ENCODE results near the gene EFCAB13.
"Not testable (repeated sequence)": the region's sequence is repeated elsewhere in the genome, so short reads cannot be mapped to it uniquely, and the experiment has no call there.

Gene EFCAB13

DNA sequence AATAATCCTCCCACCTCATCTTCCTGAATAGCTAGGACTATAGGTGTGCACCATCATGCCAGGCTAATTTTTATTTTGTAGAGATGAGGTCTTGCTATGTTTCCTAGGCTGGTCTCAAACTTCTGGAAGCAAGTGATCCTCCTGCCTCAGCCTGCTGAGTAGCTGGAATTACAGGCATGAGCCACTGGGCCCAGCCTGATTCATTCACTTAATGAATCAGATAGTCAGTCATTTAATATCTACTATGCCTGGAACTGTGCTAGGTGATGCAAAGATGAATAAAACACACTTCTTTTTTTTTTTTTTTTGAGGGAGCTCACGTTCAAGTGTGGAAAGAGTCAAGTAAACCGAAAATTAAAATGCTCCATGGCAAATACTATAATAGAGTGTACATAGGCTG, 39.4 kb downstream of the EFCAB13 start:
- Histone ChIP-seq H3K36me3 (ENCODE audit: insufficient read depth) (no peaks in the 10 kb centered on the region), H3K27me3 (ENCODE audit: insufficient read depth, low read depth) (no peaks in the 10 kb centered on the region), H3K4me1 (ENCODE audit: low read depth, poor library complexity, severe bottlenecking) (no peaks in the 10 kb centered on the region), H3K79me2 (ENCODE audit: insufficient read depth, low read depth) (no peaks in the 10 kb centered on the region), H3K27ac (no peak overlapping the region), H2AFZ (ENCODE audit: low read depth) (no peak overlapping the region), H3K4me2 (no peak overlapping the region), H4K20me1 (ENCODE audit: insufficient read depth) (no peaks in the 10 kb centered on the region), H3K9ac (no peak overlapping the region), H3K4me3 (IDR thresholded peaks at IDR 0.05; ENCODE audit: insufficient read depth, low read depth, low read length) (no peak overlapping the region)
- TF ChIP-seq, protein P1, sequence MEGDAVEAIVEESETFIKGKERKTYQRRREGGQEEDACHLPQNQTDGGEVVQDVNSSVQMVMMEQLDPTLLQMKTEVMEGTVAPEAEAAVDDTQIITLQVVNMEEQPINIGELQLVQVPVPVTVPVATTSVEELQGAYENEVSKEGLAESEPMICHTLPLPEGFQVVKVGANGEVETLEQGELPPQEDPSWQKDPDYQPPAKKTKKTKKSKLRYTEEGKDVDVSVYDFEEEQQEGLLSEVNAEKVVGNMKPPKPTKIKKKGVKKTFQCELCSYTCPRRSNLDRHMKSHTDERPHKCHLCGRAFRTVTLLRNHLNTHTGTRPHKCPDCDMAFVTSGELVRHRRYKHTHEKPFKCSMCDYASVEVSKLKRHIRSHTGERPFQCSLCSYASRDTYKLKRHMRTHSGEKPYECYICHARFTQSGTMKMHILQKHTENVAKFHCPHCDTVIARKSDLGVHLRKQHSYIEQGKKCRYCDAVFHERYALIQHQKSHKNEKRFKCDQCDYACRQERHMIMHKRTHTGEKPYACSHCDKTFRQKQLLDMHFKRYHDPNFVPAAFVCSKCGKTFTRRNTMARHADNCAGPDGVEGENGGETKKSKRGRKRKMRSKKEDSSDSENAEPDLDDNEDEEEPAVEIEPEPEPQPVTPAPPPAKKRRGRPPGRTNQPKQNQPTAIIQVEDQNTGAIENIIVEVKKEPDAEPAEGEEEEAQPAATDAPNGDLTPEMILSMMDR (conservative IDR thresholded peaks at IDR 0.05; ENCODE audit: low read depth, low read length) = no peak

DNA sequence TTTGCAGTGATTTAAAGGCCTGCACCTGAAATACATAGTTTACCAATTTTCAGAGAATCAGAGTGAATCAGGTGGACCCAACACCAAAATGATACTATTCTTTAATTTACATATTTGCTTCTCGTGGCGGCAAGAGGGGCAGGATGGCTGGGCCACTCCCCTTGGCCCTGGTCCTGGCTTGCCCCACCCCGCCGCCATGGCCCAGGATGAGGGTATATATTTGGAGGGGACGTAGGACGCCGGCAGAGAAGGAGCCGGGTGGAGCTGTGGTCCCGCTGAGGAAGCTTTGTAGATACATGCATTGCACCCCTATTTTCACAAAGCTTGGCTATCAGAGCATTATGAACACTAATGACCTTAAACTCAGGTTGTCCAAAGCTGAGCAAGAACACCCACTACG, 43.5 kb downstream of the EFCAB13 start:
- H3K9ac ChIP-seq = no peak overlapping the region
- H3K4me3 ChIP-seq (IDR thresholded peaks at IDR 0.05; ENCODE audit: insufficient read depth, low read depth, low read length) = no peak overlapping the region
- H3K79me2 ChIP-seq (ENCODE audit: insufficient read depth, low read depth) = no peaks in the 10 kb centered on the region
- no peak overlapping the region for H3K4me2 ChIP-seq
- TF ChIP-seq, protein P1 (conservative IDR thresholded peaks at IDR 0.05; ENCODE audit: low read depth, low read length) = no peak
- H3K36me3 ChIP-seq (ENCODE audit: insufficient read depth) = no peaks in the 10 kb centered on the region
- no peak overlapping the region for H2AFZ ChIP-seq (ENCODE audit: low read depth)
- no peak overlapping the region for H3K27ac ChIP-seq
- H3K4me1 ChIP-seq (ENCODE audit: low read depth, poor library complexity, severe bottlenecking) = no peaks in the 10 kb centered on the region
- no peaks in the 10 kb centered on the region for H3K27me3 ChIP-seq (ENCODE audit: insufficient read depth, low read depth)
- no peaks in the 10 kb centered on the region for H4K20me1 ChIP-seq (ENCODE audit: insufficient read depth)

DNA sequence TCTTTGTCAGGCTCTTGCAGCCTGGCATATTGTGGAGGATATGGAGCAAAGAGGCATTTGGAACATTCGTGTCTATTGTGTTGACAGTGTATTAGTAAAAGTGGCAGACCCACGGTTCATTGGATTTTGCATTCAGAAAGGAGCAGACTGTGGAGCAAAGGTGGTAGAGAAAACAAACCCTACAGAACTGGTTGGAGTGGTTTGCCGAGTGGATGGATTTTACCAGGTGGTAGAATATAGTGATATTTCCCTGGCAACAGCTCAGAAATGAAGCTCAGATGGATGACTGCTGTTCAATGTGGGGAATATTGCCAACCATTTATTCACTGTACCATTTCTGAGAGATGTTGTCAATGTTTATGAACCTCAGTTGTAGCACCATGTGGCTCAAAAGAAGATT, 44.5 kb downstream of the EFCAB13 start:
- H4K20me1 ChIP-seq (ENCODE audit: insufficient read depth) = no peaks in the 10 kb centered on the region
- H3K9ac ChIP-seq = no peak overlapping the region
- H3K36me3 ChIP-seq (ENCODE audit: insufficient read depth) = no peaks in the 10 kb centered on the region
- H3K27ac ChIP-seq = no peak overlapping the region
- H2AFZ ChIP-seq (ENCODE audit: low read depth) = no peak overlapping the region
- H3K4me3 ChIP-seq (IDR thresholded peaks at IDR 0.05; ENCODE audit: insufficient read depth, low read depth, low read length) = no peak overlapping the region
- TF ChIP-seq, protein P1 (conservative IDR thresholded peaks at IDR 0.05; ENCODE audit: low read depth, low read length) = no peak
- H3K4me2 ChIP-seq = no peak overlapping the region
- H3K4me1 ChIP-seq (ENCODE audit: low read depth, poor library complexity, severe bottlenecking) = no peaks in the 10 kb centered on the region
- H3K27me3 ChIP-seq (ENCODE audit: insufficient read depth, low read depth) = no peaks in the 10 kb centered on the region
- H3K79me2 ChIP-seq (ENCODE audit: insufficient read depth, low read depth) = no peaks in the 10 kb centered on the region

DNA sequence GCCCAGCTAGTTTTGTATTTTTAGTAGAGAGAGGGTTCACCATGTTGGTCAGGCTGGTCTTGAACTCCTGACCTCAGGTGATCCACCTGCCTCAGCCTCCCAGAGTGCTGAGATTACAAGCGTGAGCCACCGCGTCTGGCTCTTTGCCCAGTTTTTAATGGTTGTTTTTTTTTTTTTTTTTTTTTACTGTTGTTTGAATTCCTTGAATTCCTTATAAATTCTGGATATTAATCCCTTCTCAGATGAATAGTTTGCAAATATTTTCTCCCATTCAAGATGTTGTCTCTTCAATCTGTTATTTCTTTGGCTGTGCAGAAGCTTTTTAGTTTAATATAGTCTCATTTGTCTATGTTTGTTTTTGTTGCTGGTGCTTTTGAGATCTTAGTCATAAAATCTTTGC, 47.1 kb downstream of the EFCAB13 start:
- H3K9ac ChIP-seq; H3K79me2 ChIP-seq (ENCODE audit: insufficient read depth, low read depth); H3K27ac ChIP-seq; H3K4me2 ChIP-seq; H3K4me1 ChIP-seq (ENCODE audit: low read depth, poor library complexity, severe bottlenecking); H2AFZ ChIP-seq (ENCODE audit: low read depth); H3K36me3 ChIP-seq (ENCODE audit: insufficient read depth); H3K27me3 ChIP-seq (ENCODE audit: insufficient read depth, low read depth); H3K4me3 ChIP-seq (IDR thresholded peaks at IDR 0.05; ENCODE audit: insufficient read depth, low read depth, low read length); H4K20me1 ChIP-seq (ENCODE audit: insufficient read depth): not testable (repeated sequence)

DNA sequence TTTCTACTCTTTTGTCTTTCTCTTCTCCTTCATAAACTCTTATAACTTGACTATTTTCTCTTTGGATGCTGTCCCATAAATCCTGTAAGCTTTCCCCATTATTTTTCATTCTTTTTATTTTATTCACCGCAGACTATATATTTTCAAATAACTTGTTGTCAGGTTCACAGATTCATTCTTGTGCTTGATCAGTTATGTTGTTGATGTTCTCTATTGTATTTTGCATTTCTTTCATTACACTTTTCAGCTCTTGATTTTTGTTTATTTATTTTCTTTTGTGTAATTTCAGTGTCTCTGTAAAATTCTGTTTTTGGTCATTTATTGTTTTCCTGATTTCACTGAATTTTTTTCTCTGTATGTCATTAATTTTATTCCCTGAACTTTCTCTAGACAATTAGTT, 49.2 kb downstream of the EFCAB13 start:
- Histone ChIP-seq H3K4me2 (no peak overlapping the region), H2AFZ (ENCODE audit: low read depth) (no peak overlapping the region), H3K9ac (no peak overlapping the region), H3K79me2 (ENCODE audit: insufficient read depth, low read depth) (no peaks in the 10 kb centered on the region), H4K20me1 (ENCODE audit: insufficient read depth) (no peaks in the 10 kb centered on the region), H3K4me1 (ENCODE audit: low read depth, poor library complexity, severe bottlenecking) (no peaks in the 10 kb centered on the region), H3K27ac (no peak overlapping the region), H3K4me3 (IDR thresholded peaks at IDR 0.05; ENCODE audit: insufficient read depth, low read depth, low read length) (no peak overlapping the region), H3K27me3 (ENCODE audit: insufficient read depth, low read depth) (no peaks in the 10 kb centered on the region), H3K36me3 (ENCODE audit: insufficient read depth) (no peaks in the 10 kb centered on the region)
- TF ChIP-seq, protein P1 (conservative IDR thresholded peaks at IDR 0.05; ENCODE audit: low read depth, low read length) = no peak

All from KMS-11 (cell line).